Mesenteric fat pad (tissue), 1 donor: Measurements from ENCODE around the gene SMARCD3. TPM values are rescaled to one million over a fixed set of nuclear protein-coding genes. Genes with fewer than 3 reads are reported as not detected.

Source experiments
- DNase-seq: peaks from one replicate; pipeline ENCODE4 v3.0.0-alpha.2; 2020; ENCODE audit warnings: low spot score
- total RNA-seq: library from RNA; stranded (reverse); fragmentation: NEBNext Ultra II Directional; extraction: Animal tissue kit (Norgen Biotek cat#: 25700); gene quantifications from one replicate; pipeline ENCODE4 v1.2.1, GENCODE V29; 2021
- donor health status: DM: yes; HTN: yes; CAD: no.

The SMARCD3 gene
- total RNA-seq, 1 donor from 2014 or later = 36.5 TPM

DNA sequence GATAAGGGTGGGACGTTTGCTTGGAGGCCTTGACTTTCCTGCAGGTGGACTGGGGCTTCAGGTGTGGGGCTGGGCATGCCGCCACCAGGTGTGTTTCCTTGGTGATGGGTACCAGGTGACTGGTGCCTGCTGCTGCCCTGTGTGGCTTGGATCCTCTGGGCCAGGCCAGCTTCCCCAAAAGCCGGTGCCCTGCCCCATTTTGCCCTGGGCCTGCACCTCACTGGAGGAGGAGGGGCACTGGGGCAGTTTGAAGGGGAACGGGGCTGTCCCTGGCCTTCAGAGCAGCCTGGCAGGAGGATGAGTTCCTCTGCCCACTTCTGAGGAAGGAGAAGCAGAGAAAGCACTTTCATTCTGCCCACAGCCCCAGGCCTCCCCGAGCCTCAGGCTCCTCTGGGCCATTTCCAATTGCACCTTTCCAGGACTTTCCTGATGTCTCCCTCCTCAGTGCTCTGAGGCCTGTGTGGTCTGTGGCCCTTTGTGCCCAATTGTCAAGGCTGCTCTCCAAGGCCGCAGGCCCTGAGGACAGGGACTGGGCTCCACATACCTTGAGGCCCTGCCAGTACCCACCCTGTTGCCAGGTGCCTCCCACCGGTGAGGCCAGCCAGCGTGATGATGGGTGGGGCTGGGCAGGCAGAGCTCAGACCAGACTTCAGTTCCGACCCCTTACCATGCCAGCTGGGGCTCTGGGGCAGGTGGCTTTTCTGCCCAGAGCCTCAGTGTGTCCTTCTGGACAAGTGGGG lies 25.3 kb upstream of the SMARCD3 start:
- no peak for DNase-seq

DNA sequence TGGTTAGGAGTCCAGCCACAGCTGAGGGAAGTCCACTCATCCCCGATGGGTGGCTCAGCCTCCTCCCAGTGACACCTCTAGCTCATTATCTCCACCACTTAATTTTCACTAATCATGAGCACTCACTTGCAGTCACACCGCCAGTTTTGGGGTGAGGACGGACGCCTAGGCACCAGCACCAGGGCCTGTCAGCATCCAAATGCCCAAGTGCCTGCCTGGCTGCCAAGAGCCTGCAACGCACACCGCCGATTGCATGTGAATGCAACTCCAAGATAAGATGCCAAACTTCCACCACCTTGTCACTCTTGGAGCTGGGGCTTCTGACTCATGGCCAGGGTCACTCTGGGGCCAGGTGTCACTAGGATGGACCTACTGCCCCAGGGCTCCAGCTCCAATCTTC lies 24.4 kb upstream of the SMARCD3 start:
- DNase-seq = no peak

DNA sequence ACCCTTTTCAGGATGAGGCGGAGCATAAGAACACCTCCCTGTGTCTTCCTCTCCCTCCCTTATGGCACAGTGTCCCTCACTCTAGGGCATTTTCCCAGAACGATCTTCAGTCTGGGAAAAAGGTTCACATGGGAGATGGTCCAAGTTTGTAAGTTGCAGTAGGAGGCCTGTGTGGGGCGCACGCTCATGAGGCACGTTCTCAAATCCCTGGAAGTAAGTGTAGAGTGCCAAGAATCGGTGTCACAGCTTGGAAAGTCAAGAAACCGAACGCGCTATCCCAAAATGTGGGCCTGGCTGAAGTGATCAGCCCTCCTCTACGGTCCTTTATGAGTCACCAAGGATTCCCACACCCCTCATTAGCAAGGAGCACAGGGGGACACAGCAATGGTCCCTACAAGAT lies 23.9 kb upstream of the SMARCD3 start:
- DNase-seq = no peak

DNA sequence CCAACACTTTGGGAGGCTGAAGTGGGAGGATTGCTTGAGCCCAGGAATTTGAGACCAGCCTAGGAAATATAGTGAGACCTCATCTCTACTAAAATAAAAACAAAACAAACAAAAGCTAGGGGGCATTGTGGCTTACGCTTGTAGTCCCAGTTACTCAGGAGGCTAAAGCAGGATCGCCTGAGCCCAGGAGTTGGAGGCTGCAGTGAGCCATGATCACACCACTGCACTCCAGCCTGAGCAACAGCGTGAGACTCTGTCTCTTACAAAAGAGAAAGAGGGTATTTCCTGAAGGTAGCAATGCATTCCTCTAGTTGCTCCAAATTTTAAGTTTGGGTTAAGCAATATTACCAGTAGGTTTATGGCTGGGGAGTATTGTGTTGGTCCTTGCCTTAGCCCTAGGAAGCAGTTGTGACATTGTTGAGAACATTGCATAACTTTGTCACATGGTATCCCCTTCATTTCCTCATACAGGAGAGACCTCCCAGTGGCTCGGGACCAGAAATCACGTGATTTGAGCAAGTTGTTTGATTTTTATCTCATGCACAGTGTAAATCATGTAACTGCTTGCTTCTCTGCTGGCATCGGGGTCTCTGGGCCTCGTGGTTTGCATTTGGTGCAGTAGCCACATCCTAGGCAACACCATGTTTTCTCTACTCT lies 23.3 kb upstream of the SMARCD3 start:
- DNase-seq = no peak

DNA sequence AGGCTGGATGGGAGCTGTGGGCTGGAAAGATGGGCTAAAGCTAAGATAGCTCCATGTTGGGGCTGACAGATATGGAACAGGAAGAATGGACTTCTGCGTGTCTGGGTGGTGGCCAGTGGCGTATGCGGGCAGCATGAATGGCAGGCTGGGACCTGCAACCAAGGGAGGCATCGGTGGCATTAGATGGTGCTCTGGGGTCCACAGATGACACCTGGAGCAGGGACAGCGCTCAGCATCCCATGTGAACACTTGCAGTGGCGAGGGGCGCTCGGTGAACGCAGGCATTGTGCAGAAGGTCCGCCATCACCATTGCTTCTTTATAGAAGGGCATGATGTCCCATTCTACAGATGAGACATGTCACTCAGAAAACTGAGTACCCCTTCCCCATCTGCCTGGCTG lies 21.0 kb upstream of the SMARCD3 start:
- no peak for DNase-seq

DNA sequence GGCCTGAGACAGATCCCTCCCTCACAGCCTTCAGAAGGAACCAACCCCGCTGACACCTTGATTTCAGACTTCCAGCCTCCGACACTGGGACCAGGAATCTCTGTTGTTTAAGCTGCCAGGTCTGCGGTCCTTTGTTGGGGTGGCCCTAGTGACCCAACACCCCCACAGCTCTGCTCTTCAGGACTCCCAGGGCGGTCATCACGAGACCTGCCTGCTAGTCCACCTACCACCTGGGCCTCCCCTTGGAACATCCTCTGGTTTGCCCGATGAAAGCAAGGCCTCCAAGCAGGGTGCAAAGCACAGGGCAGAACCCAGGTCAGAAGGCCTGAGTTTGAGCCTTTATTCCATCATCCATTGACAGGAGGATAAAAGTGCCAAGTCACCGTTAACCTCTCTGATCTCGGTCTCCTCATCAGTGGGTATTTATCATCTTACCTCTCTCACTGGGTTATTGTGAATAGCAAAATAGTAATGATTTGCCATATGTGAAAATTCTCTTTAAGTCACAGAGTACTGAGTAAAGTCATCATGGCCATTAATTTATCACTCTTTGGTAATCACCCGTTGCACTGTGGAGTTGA lies 16.9 kb upstream of the SMARCD3 start:
- no peak for DNase-seq

DNA sequence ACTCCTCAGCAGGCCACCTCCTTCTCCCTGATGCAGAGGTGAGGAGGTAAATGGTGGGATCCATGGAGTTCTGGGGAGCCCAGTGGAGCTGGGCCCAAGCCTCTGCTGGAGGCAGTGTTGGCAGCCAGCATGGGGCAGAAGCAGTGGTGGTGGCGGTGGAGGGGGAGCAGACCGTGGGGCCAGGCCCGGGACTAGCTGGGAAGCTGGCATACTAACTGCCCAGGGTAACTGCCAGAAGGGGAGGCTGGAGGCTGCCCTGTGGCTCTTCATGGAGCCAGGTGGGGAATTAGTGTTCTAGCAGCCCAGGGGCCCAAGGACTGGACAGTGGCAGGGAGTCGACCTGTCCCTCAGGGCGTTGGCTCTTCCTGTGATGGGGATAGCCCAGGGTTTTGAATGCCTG lies 16.1 kb upstream of the SMARCD3 start:
- no peak for DNase-seq

DNA sequence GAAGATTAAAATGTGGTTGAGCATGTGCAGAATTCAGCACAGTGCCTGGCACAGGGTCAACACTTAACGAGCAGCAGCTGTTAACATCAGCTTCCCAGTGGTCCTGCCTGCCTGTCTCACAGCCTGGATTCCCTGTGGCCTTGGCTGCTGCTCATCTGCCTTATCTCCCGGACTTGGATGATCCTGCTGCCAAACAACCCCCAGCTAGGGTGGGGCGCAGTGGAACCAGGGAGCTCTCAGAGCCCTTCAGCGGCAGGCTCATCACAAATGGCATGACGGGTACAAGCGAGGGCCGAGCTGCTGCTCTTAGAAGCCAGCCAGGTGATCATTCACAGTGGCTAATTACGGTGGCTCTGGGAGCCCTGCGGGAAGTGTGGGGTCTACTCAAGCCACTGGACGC lies 13.0 kb upstream of the SMARCD3 start:
- no peak for DNase-seq

DNA sequence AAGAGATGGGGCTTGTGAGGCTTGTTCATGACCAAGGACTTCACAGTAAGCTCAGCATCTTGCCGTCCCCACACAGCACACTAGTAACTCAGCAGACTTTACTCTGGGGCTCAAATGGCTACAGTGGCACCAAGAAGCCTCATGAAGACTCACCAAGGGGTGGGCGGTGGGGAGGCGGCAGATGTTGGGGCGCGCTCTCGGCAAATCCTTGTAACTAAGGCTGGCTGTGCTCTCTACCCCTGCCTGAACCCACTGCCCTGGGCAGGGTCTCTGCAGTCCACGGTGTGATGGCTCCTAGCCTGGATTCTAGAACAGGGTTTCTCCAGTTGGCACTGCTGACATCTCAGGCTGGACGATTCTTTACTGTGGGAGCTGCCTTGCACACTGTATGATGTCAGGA lies 12.4 kb upstream of the SMARCD3 start:
- DNase-seq = no peak

DNA sequence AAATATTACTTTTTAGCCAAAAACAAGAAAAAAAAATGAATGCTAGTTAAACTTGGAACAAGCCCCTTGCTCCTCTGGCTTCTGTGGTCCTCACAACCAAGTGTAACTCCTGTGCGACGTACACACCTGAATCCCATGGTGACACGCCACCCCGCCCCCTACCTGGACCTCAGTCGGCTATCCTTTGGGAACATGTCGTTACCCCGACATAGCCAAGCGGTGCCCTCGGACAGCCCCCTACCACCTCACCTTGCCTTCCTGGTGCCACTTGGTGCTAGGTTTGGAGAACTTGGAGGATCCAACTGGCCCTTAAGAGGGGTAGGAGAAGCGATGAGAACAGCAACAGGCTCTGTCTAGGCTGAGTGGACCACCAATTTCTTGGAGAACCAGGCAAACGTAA lies 12.0 kb upstream of the SMARCD3 start:
- DNase-seq = no peak

DNA sequence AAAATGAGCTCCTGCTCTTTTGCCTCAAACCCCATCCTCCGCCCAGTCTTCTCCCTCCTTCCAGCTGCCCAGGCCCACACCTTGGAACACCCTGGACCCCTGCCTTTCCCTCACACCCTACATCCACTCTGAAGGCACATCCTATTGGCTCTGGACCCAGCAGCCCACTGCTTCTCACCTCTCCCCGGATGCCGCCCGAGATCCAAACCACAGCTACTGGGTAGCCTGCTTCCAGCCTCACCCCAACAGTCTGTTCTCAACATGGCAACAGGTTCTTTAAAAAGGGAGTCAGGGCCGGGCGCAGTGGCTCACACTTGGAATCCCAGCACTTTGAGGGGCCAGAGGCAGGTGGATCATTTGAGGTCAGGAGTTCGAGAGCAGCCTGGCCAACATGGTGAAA lies 9.5 kb upstream of the SMARCD3 start:
- no peak for DNase-seq

DNA sequence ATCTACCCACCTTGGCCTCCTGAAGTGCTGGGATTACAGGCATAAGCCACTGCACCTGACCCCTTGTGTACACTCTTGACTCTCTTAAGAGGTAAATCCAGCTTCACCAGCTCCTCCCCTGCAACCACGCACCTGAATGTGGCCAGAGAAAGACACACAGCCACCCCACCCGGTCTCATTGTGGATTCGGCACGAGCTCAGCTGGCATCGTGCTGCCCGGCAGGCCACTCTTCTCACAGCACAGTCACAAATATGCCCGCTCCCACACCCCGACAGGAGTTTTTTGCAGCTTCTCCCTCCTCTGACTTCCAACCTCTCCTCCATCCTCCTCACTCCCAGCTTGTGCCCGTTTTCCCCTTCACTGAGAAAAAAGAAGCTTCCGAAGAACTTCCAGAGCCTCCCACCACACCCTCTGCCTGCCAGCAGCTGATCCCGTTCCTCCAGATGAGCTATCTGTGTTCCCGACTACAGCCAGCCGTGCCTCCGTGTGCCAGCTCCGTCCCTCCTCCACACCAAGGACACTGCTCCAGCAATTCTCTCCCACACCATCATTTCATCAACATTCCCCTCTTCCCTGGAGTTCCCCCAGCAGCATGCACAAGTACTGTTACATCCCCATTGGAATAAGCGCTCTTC lies 8.0 kb upstream of the SMARCD3 start:
- no peak for DNase-seq

DNA sequence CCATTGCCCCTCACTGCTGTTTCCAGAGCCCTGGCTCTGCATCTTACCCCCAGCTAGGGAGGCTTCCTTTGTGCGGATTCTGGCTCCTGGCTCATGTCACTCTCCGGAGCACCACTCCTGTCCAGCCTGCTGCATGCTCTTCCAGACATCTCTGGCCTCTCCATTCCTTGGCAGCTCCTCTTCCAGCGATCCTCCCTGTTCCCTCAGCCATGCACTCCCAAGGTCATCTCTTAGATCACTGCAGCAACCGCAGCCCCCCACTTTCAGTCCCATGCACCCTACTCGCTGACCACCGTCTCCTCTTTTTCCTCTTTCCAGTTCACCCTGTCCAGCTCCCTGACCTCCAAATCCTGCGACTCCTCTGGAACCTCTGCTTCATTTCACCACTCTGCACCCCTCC lies 6.9 kb upstream of the SMARCD3 start:
- no peak for DNase-seq

DNA sequence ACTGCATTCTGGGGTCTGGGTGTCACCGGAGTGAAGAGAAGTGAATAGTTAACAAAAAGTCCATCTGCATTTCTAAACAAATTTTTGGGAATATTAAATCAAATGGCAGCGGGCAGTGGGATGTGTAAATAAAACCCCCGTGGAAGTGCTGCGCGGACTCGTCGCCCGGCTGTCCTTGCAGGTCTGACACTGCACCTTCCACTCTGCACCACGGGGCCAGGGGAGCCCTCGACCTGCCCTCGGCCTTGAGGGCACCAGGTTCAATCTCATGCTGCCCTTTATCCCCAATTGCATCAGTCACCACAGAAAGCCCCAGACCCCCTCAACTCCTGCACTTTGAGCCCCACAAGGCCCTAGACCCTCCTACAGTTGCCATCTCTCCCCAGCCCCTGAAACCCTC lies 6.4 kb upstream of the SMARCD3 start:
- DNase-seq = no peak

DNA sequence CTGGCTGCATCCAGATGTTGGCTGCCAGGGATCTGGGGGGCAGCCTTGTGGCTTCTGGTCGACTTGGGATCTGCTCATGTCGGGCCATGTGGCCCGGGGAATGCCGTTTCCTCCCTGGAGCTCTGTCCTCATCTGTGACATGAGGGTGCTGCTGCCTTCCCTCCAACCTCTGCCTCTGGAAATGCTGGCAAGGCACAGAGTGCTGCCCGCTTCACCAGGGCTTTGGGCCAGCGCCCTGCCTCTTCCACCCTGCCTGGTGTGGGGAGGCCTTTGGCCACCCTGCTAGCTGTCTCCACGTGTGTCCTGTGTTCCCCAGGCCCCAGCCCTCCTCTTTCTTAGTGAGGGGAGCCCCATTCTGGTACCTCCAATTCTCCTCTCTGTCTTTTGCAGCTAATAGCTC lies 5.8 kb upstream of the SMARCD3 start:
- DNase-seq = no peak

DNA sequence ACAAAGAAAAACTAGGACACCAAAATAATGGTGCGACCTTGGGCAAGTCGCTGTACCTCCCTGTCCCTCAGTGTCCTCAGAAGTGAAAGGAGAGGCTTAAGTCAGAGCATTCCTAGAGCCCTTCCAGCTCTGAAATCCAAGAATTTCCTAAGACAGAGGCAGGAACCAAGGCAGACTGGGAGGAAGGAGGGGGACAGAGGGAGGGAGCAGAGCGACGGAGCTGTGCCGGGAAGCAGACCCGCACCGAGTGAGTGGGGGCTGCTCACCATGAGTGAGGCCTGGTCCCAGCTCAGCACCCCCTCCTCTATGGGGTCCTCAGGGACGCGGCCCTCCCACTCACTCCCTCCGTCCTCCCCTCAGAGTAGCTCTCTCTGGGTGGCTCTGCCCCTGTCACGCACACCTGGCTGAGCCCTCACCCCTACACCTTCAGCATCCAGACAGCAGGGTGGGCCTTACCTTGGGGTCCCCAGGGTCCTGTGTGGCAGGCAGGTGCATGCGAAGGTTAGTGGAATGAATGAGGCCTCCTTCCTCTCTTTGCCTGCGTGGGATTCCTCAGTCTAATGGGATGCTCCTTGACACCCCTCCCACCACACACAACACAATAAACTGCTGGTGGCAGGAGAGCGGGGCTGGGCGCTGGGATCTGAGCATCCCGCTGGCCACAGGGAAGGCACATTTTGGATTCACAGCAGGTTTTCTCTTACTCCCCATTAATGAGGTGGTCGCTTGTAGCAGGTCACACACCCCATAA lies 4.6 kb upstream of the SMARCD3 start:
- no peak for DNase-seq

DNA sequence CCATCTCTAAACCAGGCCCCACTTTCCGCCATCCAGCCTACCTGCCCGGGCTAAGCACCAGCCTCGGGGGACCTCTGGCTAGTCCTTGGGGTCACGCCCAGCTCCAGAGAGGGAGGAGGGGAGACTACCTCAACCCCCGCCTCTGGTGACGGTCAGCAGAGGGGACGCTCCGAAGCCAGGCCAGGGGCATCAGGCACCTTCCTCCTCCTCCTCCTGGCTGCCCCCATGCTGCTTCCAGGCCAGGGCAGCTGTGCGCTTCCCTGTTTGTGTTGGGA lies 4.0 kb upstream of the SMARCD3 start:
- DNase-seq = no peak

DNA sequence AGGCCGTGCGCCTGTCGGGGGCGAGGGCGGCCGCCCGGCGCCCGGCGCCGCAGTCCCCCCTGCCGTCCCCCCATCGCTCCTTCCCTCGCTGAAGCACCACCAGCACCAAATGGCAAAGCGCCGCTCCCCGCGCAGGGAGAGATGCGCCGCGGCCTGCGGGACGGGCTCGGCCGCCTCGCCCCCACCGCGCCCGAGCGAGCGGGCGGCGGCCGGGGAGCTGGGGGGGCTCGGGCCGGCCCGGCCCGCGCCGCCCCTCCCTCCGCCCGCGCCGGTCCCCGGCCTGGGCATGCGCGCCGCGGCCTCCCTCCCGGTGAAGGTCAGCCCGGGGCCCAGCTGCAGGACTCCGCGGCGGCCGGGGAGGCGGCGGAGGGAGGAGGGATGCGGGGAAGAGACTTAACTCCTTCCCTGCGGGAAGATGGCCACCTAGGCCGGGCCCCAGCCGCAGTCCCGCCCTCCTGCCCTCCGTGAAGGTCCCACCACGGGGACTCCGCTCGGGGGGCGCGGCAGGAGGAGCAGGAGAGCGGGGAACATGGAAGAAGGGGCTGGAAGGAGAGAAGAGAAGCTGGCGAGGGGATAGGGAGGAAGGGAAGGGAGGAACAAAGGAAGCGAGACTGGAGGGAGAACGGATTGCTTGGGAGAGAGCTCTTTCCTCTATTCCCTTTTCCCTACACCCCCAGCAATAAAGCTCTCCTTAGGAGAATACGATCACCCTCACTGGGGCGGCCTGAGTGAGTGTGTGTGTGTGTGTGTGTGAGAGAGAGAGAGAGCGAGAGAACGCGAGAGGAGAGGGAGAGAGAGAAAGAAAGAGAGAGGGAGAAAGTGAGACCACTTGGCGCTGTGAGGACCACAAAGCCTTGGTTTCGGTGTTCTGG lies 3.4 kb upstream of the SMARCD3 start:
- DNase-seq = no peak

DNA sequence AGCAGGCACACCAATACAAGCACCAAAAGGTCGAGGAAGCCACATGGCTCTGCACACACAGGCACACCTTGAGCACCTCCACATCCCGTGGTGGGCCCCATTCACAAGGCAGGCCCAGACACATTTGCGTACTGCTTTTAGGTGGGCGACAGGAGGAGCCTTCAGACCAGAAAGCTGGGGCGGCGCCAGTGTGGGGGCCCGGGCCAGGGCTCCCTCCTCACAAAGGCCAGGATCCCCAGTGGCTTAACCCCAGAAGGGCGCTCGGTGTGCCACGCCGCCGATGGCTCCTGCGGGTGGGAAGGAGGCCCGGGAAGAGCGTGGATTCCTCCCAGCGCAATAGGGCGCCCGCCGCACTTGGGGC lies 2.8 kb upstream of the SMARCD3 start:
- DNase-seq = no peak

DNA sequence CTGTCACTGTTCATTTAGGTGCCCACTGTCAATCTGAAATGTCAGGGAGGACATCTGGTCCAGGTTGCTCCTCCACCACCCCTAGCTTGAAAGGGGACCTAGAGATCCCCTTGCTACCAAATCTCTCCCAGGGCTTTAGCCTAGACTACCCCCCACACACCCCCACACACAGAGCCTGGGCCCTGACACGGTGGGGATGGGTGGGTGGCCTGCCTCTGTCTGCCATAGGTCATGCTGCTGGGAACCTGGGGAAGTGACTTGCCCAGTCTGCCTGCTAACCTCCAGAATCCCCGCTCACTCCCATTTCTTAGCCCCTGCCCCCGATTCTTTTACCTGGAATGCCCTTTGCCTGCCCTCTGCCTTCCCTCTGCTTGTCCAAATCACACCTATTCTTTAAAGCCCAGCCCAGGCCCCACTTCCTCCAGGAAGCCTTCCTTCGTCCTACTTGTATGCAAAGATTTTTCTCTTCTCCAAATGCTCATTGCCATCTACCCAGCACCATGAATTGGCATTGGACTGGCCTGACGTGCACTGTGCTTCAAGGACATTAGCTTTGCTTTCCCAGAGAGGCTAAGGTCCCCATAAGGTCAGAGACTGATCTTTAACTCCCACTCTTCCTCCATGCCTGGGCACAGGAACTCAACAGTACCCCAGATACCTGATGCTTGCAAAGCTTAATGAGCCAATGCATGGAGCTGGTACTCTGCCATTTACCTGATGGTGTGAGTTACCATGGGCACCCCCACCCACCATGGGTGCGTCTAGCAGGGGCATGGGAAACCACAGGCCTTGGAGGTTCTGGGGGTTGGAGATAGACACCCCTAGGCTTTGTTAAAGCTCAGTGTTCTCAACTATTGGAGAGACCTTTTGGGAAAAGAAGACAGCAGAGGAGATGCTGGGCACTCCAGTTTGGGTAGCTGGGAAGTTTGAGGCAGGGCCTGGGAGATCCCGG lies 2.0 kb upstream of the SMARCD3 start:
- DNase-seq = no peak
